ENCODE data around the gene TNFSF13.
"Not testable (repeated sequence)": the region's sequence is repeated elsewhere in the genome, so short reads cannot be mapped to it uniquely, and the experiment has no call there.

Gene TNFSF13

GRCh38 chr17:7591596-7591995 lies 33.0 kb downstream of the TNFSF13 start:
- no peaks in the 10 kb centered on the region for H3K9me2 ChIP-seq (replicated peaks; ENCODE audit: insufficient read depth, low read length)
- H3F3A ChIP-seq (ENCODE audit: insufficient read depth, low read length): 0 out of 2 replicates have a peak, but pooled peaks cover 8% of the 10 kb centered on the region
- H3K9ac ChIP-seq (ENCODE audit: low read length): no peak overlapping the region
- no peak overlapping the region for H3K4me2 ChIP-seq (ENCODE audit: low read depth, low read length)
- no peaks in the 10 kb centered on the region for H3K4me1 ChIP-seq (ENCODE audit: low read length)
- no peak overlapping the region for H3K27ac ChIP-seq (ENCODE audit: low read length)
- H4K20me1 ChIP-seq (ENCODE audit: insufficient read depth, low read length): no peaks in the 10 kb centered on the region
- H2AFZ ChIP-seq (ENCODE audit: low read length): no peak overlapping the region
- peaks cover 2% of the 10 kb centered on the region for H3K79me2 ChIP-seq (ENCODE audit: low read length)
- DNase-seq: no peak
- H3K9me3 ChIP-seq (replicated peaks; ENCODE audit: insufficient read depth, low read length): no peaks in the 10 kb centered on the region
- H3K36me3 ChIP-seq (replicated peaks; ENCODE audit: insufficient read depth, low read length): no peaks in the 10 kb centered on the region; the same call in 1 of the 2 replicates
- no peak for TF ChIP-seq CTCF (IDR thresholded peaks at IDR 0.05; ENCODE audit: low read length)
- no peak for TF ChIP-seq EZH2 (optimal IDR thresholded peaks at IDR 0.05; ENCODE audit: low read depth, low read length)
- TF ChIP-seq EZH2phosphoT487 (IDR thresholded peaks at IDR 0.05; ENCODE audit: low read length): no peak
- no peak overlapping the region for H3K4me3 ChIP-seq (ENCODE audit: low read length)
- no peaks in the 10 kb centered on the region for H3K27me3 ChIP-seq (replicated peaks; ENCODE audit: insufficient read depth, low read length)

GRCh38 chr17:7592422-7593021 lies 34.0 kb downstream of the TNFSF13 start:
- H3K27ac ChIP-seq (ENCODE audit: low read length): no peak overlapping the region
- no peaks in the 10 kb centered on the region for H4K20me1 ChIP-seq (ENCODE audit: insufficient read depth, low read length)
- no peaks in the 10 kb centered on the region; the same call in 1 of the 2 replicates for H3K36me3 ChIP-seq (replicated peaks; ENCODE audit: insufficient read depth, low read length)

GRCh38 chr17:7593296-7593695 lies 34.7 kb downstream of the TNFSF13 start:
- H3K4me3 ChIP-seq (ENCODE audit: low read length): no peak overlapping the region
- 0 out of 2 replicates have a peak, but pooled peaks cover 8% of the 10 kb centered on the region for H3F3A ChIP-seq (ENCODE audit: insufficient read depth, low read length)
- no peaks in the 10 kb centered on the region for H3K9me2 ChIP-seq (replicated peaks; ENCODE audit: insufficient read depth, low read length)
- H3K4me1 ChIP-seq (ENCODE audit: low read length): no peaks in the 10 kb centered on the region
- DNase-seq: no peak
- H3K9me3 ChIP-seq (replicated peaks; ENCODE audit: insufficient read depth, low read length): no peaks in the 10 kb centered on the region
- H3K9ac ChIP-seq (ENCODE audit: low read length): no peak overlapping the region
- H4K20me1 ChIP-seq (ENCODE audit: insufficient read depth, low read length): no peaks in the 10 kb centered on the region
- no peaks in the 10 kb centered on the region; the same call in 1 of the 2 replicates for H3K36me3 ChIP-seq (replicated peaks; ENCODE audit: insufficient read depth, low read length)
- TF ChIP-seq CTCF (IDR thresholded peaks at IDR 0.05; ENCODE audit: low read length) (no peak), EZH2 (optimal IDR thresholded peaks at IDR 0.05; ENCODE audit: low read depth, low read length) (no peak)
- H3K27ac ChIP-seq (ENCODE audit: low read length): no peak overlapping the region
- no peaks in the 10 kb centered on the region for H3K27me3 ChIP-seq (replicated peaks; ENCODE audit: insufficient read depth, low read length)
- no peak overlapping the region for H3K4me2 ChIP-seq (ENCODE audit: low read depth, low read length)
- H2AFZ ChIP-seq (ENCODE audit: low read length): no peak overlapping the region
- no peaks in the 10 kb centered on the region for H3K79me2 ChIP-seq (ENCODE audit: low read length)

More at GRCh38 chr17:7592422-7593021, 34.0 kb downstream of the TNFSF13 start:
- H3K4me2 ChIP-seq (ENCODE audit: low read depth, low read length): no peak overlapping the region
- H3K9me3 ChIP-seq (replicated peaks; ENCODE audit: insufficient read depth, low read length): no peaks in the 10 kb centered on the region
- no peak overlapping the region for H2AFZ ChIP-seq (ENCODE audit: low read length)
- DNase-seq: no peak
- H3K27me3 ChIP-seq (replicated peaks; ENCODE audit: insufficient read depth, low read length): no peaks in the 10 kb centered on the region
- H3K9me2 ChIP-seq (replicated peaks; ENCODE audit: insufficient read depth, low read length): no peaks in the 10 kb centered on the region
- no peak overlapping the region for H3K9ac ChIP-seq (ENCODE audit: low read length)
- no peaks in the 10 kb centered on the region for H3K79me2 ChIP-seq (ENCODE audit: low read length)
- TF ChIP-seq CTCF (IDR thresholded peaks at IDR 0.05; ENCODE audit: low read length) (no peak), EZH2phosphoT487 (IDR thresholded peaks at IDR 0.05; ENCODE audit: low read length) (no peak), EZH2 (optimal IDR thresholded peaks at IDR 0.05; ENCODE audit: low read depth, low read length) (no peak)
- no peaks in the 10 kb centered on the region for H3K4me1 ChIP-seq (ENCODE audit: low read length)
- H3K4me3 ChIP-seq (ENCODE audit: low read length): no peak overlapping the region
- 0 out of 2 replicates have a peak, but pooled peaks cover 8% of the 10 kb centered on the region for H3F3A ChIP-seq (ENCODE audit: insufficient read depth, low read length)

- H3K79me2 ChIP-seq (ENCODE audit: low read length): not testable (repeated sequence)
Observed at GRCh38 chr17:7597561-7597960, 39.0 kb downstream of the TNFSF13 start.

More at GRCh38 chr17:7597561-7597960, 39.0 kb downstream of the TNFSF13 start:
- not testable (repeated sequence) for H3K27ac ChIP-seq (ENCODE audit: low read length); H3K4me2 ChIP-seq (ENCODE audit: low read depth, low read length); H3K4me3 ChIP-seq (ENCODE audit: low read length); H2AFZ ChIP-seq (ENCODE audit: low read length); H3K27me3 ChIP-seq (replicated peaks; ENCODE audit: insufficient read depth, low read length); H3F3A ChIP-seq (ENCODE audit: insufficient read depth, low read length); H3K36me3 ChIP-seq (replicated peaks; ENCODE audit: insufficient read depth, low read length); H3K9me3 ChIP-seq (replicated peaks; ENCODE audit: insufficient read depth, low read length); H3K9ac ChIP-seq (ENCODE audit: low read length); H4K20me1 ChIP-seq (ENCODE audit: insufficient read depth, low read length); H3K4me1 ChIP-seq (ENCODE audit: low read length); H3K9me2 ChIP-seq (replicated peaks; ENCODE audit: insufficient read depth, low read length); DNase-seq
